Retinal pigment epithelial cell (primary cell): ENCODE measurements around the gene MCAT.

ENCODE experiments used
- DNase-seq: peaks from one replicate; pipeline ENCODE4 v3.0.0-alpha.2; 2010; ENCODE audit warnings: low read depth
- H3K4me3 ChIP-seq: 2 replicates; pipeline ENCODE4 v1.5.1; 2011; ENCODE audit warnings: mild to moderate bottlenecking, low read length, control low read depth, moderate library complexity
- TF ChIP-seq, protein P1 (sequence below): conservative IDR thresholded peaks from 2 replicates; pipeline ENCODE4 v1.5.1; 2011; ENCODE audit warnings: low read depth, low read length, control low read depth, inconsistent platforms

MCAT gene

DNA sequence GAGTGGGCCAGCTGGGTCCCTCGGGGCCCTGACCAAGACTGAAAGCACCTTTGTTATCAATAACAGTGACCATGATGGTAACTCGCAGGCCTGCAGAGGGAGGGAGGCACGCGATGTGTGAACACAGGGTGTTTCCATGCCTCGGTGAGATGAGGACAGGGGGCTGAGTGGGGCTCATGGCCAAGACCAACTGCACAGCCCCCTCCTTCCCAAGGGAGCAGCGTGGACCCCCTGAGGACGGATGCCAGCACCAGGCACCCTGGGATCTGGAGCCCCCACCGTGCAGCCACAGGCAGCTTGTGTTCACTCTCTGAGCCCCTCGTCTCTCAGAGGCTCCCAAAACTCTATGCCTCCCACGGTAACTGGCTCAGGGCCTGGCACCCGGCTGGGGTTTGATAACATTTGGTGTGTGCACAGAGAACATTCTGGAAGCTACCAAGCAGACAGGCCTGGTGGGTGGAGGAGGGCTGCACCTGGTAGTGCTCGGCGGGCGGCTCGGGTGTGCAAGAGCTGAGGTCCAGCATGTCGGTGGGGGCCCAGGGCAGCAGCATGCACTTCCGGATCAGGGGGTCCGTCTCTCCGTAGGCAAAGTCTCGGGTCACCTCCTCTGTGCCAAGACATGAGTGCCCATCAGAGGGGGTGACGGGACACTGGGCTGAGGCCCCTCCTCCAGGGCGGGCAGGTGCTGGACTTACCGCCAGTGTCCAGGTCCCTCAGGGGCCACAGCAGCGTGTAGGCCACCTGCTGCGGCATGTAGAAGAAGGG, 36.1 kb upstream of the MCAT start:
- TF ChIP-seq, protein P1, sequence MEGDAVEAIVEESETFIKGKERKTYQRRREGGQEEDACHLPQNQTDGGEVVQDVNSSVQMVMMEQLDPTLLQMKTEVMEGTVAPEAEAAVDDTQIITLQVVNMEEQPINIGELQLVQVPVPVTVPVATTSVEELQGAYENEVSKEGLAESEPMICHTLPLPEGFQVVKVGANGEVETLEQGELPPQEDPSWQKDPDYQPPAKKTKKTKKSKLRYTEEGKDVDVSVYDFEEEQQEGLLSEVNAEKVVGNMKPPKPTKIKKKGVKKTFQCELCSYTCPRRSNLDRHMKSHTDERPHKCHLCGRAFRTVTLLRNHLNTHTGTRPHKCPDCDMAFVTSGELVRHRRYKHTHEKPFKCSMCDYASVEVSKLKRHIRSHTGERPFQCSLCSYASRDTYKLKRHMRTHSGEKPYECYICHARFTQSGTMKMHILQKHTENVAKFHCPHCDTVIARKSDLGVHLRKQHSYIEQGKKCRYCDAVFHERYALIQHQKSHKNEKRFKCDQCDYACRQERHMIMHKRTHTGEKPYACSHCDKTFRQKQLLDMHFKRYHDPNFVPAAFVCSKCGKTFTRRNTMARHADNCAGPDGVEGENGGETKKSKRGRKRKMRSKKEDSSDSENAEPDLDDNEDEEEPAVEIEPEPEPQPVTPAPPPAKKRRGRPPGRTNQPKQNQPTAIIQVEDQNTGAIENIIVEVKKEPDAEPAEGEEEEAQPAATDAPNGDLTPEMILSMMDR: no peak
- no peak for DNase-seq
- H3K4me3 ChIP-seq: no peak overlapping the region

DNA sequence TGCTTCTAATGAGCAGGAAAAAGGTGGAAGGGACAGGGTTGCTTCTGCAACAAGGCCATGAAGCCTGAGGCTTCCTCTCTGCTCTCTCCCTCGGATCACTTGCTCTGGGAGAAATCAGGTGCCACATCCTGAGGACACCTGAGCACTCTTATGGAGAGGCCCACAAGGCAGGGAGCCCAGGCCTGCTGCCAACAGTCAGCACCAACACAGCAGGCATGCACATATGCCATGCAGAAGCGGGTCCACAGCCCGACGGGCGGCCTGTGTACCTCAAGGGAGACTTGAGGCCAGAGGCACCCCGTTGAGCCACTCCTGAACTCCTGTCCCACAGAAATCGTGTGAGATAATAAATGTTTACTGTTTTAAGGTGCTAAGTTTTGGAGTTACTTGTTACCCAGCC, 34.3 kb upstream of the MCAT start:
- TF ChIP-seq, protein P1: no peak
- no peak overlapping the region for H3K4me3 ChIP-seq
- DNase-seq: no peak

DNA sequence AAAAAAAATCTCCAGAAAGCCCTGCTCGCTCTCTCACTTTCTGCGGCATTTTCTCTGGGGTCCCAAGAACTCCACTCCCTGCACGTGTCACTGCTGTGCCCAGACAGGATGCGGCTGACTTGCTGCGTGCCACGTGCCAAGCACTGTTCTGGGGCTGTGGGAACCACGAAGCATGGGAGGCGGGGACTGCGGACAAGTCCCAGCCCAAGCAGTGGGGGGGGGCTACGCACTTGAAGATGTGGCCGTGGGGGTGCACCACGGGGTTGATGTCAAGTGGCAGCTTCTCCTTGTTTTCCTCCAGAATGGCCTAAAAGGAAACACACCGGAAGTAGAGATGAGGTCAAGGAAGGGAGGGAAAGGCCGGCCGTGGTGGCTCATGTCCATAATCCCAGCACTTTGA, 32.9 kb upstream of the MCAT start:
- no peak for DNase-seq
- no peak overlapping the region for H3K4me3 ChIP-seq
- TF ChIP-seq, protein P1: no peak

DNA sequence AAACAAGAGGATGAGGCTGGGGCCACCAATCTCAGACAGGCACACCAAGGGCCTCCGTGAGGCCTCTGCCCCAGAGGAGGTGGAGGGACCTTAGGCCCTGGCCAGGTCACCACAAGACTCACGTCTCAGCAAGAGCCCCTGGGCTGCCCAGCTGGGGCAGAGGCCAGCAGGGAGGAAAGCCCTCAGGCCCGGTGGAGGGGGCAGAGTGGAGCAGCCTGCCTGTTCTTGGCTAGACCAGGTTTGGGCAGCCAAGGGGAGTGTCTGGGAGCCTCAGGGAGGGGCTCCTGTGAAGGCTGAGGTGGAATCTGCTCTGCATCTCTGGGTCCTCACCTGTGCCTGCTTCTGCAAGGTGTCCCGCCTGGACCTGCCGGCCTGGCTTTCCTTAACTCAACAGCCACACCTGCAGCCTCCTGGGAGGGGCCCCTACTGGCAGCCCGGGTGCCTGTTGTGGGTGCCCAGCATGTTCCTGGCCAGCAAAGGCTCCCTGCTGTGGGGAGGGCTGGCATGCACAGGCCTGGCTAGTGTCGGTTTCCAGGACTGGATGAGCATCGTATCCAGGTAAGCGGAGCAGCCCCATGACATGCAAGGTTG, 31.8 kb upstream of the MCAT start:
- TF ChIP-seq, protein P1: no peak
- DNase-seq: no peak
- no peak overlapping the region for H3K4me3 ChIP-seq

DNA sequence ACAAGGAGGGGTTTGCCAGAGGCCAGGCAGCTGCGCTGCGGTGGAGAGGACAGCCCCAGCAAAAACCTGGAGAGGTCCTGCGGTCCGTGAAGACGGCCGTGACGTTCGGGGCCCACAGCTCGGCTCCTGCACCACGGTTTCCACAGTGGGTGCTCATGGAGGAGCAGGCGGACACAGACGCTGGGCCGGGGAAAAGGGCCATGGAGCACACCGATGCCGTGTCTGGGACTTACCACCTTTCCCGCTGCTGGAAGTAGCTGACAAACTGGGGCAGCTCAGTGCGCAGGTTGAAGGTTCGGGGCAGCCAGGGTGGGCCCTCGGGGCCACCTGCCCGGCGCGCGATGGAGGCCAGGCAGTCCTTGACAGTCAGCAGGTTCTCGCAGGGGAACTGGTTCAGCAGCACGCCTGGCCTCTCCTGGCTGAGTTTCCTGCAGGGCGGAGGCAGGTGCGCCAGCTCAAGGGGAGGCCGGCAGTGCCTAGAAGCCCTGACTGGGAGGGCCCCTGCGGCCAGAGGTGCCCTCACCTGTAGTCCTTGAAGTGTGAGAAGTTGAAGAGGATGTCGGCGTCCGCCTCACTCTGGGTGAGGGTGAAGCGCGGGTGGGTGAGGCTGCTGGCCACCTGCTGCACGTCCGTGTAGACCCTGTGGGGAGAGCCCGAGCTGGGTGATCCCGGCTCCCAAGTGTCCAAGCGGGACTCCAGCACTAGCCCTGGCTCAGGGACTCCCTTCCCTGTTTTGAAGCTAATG, 30.9 kb upstream of the MCAT start:
- no peak for DNase-seq
- H3K4me3 ChIP-seq: no peak overlapping the region
- TF ChIP-seq, protein P1: no peak

DNA sequence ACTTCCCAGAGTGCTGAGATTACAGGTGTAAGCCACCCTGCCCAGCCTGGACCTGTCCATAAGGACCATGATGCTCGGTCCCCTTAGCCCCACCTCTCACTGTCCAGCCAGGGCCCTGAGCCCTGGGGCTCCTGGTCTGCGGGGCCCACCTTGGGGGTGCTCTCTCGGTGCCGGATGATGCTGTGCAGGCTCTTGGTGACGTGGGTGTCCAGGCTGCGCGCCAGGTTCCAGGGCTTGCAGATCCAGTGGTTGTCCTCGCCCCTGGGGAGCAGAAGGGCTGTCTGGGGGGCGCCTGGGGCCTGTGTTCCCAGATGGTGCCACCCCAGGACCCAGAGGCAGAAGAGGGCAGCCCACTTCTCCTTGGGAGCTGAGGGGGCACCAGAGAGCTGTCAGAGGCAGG, 30.4 kb upstream of the MCAT start:
- TF ChIP-seq, protein P1: no peak
- no peak for DNase-seq
- H3K4me3 ChIP-seq: no peak overlapping the region
